T-helper 1 cell treated with Interleukin-12 subunit alpha and Interleukin-12 subunit beta and Interleukin-4 antibody, amounts not matched to agents 30 ng/mL and 1 ng/mL, for 36 hours (primary cell): ENCODE results near the gene PRR5L. TPM values are rescaled to one million over a fixed set of nuclear protein-coding genes. Genes with fewer than 3 reads are reported as not detected.

Source experiments
- total RNA-seq: library from RNA; stranded (reverse); gene quantifications from 2 replicates; pipeline ENCODE4 v1.2.3, GENCODE V29; 2022

Gene PRR5L
- total RNA-seq, 1 donor from 2014 or later: 57.7 TPM

Other genes starting within 250 kb of the PRR5L start
- gene COMMD9, start 6.9 kb upstream of the PRR5L start, total RNA-seq: 44.8 and 45.5 TPM in 2 replicates
- gene TRAF6, start 214.0 kb downstream of the PRR5L start, total RNA-seq: 14.1 and 15.0 TPM in 2 replicates